HUES48 (cell line): ENCODE measurements around the gene PGM2L1.

Experiments
- H3K27ac ChIP-seq: one replicate; pipeline ENCODE4 v1.7.0; 2013; ENCODE audit warnings: low read depth, low read length, inconsistent platforms
- H3K27me3 ChIP-seq: 2 replicates; pipeline ENCODE4 v1.6.1; 2013; ENCODE audit warnings: mild to moderate bottlenecking, low read length; ENCODE audit not compliant: control insufficient read depth, insufficient read depth
- H3K36me3 ChIP-seq: 2 replicates; pipeline ENCODE4 v1.6.1; 2013; ENCODE audit warnings: low read length; ENCODE audit not compliant: control insufficient read depth, insufficient read depth
- H3K4me1 ChIP-seq: 2 replicates; pipeline ENCODE4 v1.6.1; 2013; ENCODE audit warnings: mild to moderate bottlenecking, low read length; ENCODE audit not compliant: control insufficient read depth, insufficient read depth
- H3K4me3 ChIP-seq: 2 replicates; pipeline ENCODE4 v1.5.1; 2013; ENCODE audit warnings: mild to moderate bottlenecking, low read depth, low read length
- H3K9ac ChIP-seq: 2 replicates; pipeline ENCODE4 v1.6.1; 2013; ENCODE audit warnings: mild to moderate bottlenecking, low read depth, low read length, moderate library complexity
- H3K9me3 ChIP-seq: 2 replicates; pipeline ENCODE4 v1.6.1; 2013; ENCODE audit warnings: low read length; ENCODE audit not compliant: control insufficient read depth, insufficient read depth

Gene PGM2L1

GRCh38 chr11:74288911-74289310, 109.3 kb downstream of the PGM2L1 start:
- no peak overlapping the region for H3K9ac ChIP-seq
- no peaks in the 10 kb centered on the region for H3K9me3 ChIP-seq
- no peaks in the 10 kb centered on the region for H3K4me1 ChIP-seq
- no peak overlapping the region for H3K4me3 ChIP-seq
- H3K36me3 ChIP-seq: no peaks in the 10 kb centered on the region
- no peak overlapping the region for H3K27ac ChIP-seq
- no peaks in the 10 kb centered on the region for H3K27me3 ChIP-seq

GRCh38 chr11:74288161-74288560, 110.1 kb downstream of the PGM2L1 start:
- Histone ChIP-seq H3K9me3 (no peaks in the 10 kb centered on the region), H3K4me1 (no peaks in the 10 kb centered on the region), H3K27ac (no peak overlapping the region), H3K9ac (no peak overlapping the region), H3K27me3 (no peaks in the 10 kb centered on the region), H3K36me3 (no peaks in the 10 kb centered on the region), H3K4me3 (no peak overlapping the region)

- Histone ChIP-seq H3K4me1 (no peaks in the 10 kb centered on the region), H3K9me3 (no peaks in the 10 kb centered on the region), H3K9ac (no peak overlapping the region), H3K27me3 (no peaks in the 10 kb centered on the region), H3K4me3 (no peak overlapping the region), H3K36me3 (no peaks in the 10 kb centered on the region), H3K27ac (no peak overlapping the region)
Observed at GRCh38 chr11:74284466-74284865, 113.8 kb downstream of the PGM2L1 start.

- no peaks in the 10 kb centered on the region for H3K4me1 ChIP-seq
Observed at GRCh38 chr11:74283580-74284180, 114.6 kb downstream of the PGM2L1 start.

GRCh38 chr11:74282914-74283371, 115.3 kb downstream of the PGM2L1 start:
- no peak overlapping the region for H3K27ac ChIP-seq
- no peak overlapping the region for H3K9ac ChIP-seq
- H3K36me3 ChIP-seq: no peaks in the 10 kb centered on the region
- H3K4me3 ChIP-seq: no peak overlapping the region
- H3K9me3 ChIP-seq: no peaks in the 10 kb centered on the region
- no peaks in the 10 kb centered on the region for H3K4me1 ChIP-seq
- no peaks in the 10 kb centered on the region for H3K27me3 ChIP-seq

More at GRCh38 chr11:74283580-74284180, 114.6 kb downstream of the PGM2L1 start:
- Histone ChIP-seq H3K9ac (no peak overlapping the region), H3K4me3 (no peak overlapping the region), H3K36me3 (no peaks in the 10 kb centered on the region), H3K27ac (no peak overlapping the region), H3K9me3 (no peaks in the 10 kb centered on the region), H3K27me3 (no peaks in the 10 kb centered on the region)

GRCh38 chr11:74282421-74282820, 115.8 kb downstream of the PGM2L1 start:
- no peaks in the 10 kb centered on the region for H3K9me3 ChIP-seq
- H3K27ac ChIP-seq: no peak overlapping the region
- H3K27me3 ChIP-seq: no peaks in the 10 kb centered on the region
- H3K4me3 ChIP-seq: no peak overlapping the region
- no peaks in the 10 kb centered on the region for H3K36me3 ChIP-seq
- no peak overlapping the region for H3K9ac ChIP-seq
- H3K4me1 ChIP-seq: no peaks in the 10 kb centered on the region

- Histone ChIP-seq H3K9ac (no peak overlapping the region), H3K4me1 (no peaks in the 10 kb centered on the region), H3K27ac (no peak overlapping the region), H3K4me3 (no peak overlapping the region), H3K27me3 (no peaks in the 10 kb centered on the region), H3K36me3 (no peaks in the 10 kb centered on the region), H3K9me3 (no peaks in the 10 kb centered on the region)
Observed at GRCh38 chr11:74280494-74280893, 117.7 kb downstream of the PGM2L1 start.
